ENCODE measurements around the gene BLVRA. TPM values are rescaled to one million over a fixed set of nuclear protein-coding genes. Genes with fewer than 3 reads are reported as not detected.
"Not testable (repeated sequence)": the region's sequence is repeated elsewhere in the genome, so short reads cannot be mapped to it uniquely, and the experiment has no call there.

Gene BLVRA
- polyA plus RNA-seq, 3 donors: 71.9 to 238 (median 199) TPM

- DNase-seq: no peak
- TF ChIP-seq, protein P1, sequence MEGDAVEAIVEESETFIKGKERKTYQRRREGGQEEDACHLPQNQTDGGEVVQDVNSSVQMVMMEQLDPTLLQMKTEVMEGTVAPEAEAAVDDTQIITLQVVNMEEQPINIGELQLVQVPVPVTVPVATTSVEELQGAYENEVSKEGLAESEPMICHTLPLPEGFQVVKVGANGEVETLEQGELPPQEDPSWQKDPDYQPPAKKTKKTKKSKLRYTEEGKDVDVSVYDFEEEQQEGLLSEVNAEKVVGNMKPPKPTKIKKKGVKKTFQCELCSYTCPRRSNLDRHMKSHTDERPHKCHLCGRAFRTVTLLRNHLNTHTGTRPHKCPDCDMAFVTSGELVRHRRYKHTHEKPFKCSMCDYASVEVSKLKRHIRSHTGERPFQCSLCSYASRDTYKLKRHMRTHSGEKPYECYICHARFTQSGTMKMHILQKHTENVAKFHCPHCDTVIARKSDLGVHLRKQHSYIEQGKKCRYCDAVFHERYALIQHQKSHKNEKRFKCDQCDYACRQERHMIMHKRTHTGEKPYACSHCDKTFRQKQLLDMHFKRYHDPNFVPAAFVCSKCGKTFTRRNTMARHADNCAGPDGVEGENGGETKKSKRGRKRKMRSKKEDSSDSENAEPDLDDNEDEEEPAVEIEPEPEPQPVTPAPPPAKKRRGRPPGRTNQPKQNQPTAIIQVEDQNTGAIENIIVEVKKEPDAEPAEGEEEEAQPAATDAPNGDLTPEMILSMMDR (IDR thresholded peaks at IDR 0.05): no peak
- intact Hi-C loops (cut with micrococcal nuclease): no loop called here
- Histone ChIP-seq H3K4me2 (replicated peaks; ENCODE audit: extremely low read depth, low read length, poor library complexity, severe bottlenecking) (no peak overlapping the region), H3K4me1 (ENCODE audit: control insufficient read depth in 1 of 2, insufficient read depth in 2 of 2, low read length in 2 of 2) (peaks cover 6 to 8% of the 10 kb centered on the region in 2 donors), H3K4me3 (replicated peaks in 1 of 3; ENCODE audit: low read depth in 2 of 3, low read length in 3 of 3) (no peak overlapping the region), H2AFZ (ENCODE audit: insufficient read depth, low read depth, low read length, poor library complexity, severe bottlenecking) (no peak overlapping the region), H3K9ac (ENCODE audit: insufficient read depth, low read length, poor library complexity, severe bottlenecking) (no peak overlapping the region), H3K27ac (ENCODE audit: low read depth in 1 of 2, low read length in 2 of 2) (no peak overlapping the region), H3K9me3 (replicated peaks in 1 of 2; ENCODE audit: control insufficient read depth in 1 of 2, insufficient read depth in 1 of 2, low read length in 2 of 2) (no peaks in the 10 kb centered on the region), H4K20me1 (ENCODE audit: insufficient read depth, low read length) (no peaks in the 10 kb centered on the region), H3K36me3 (replicated peaks in 1 of 2; ENCODE audit: control insufficient read depth in 1 of 2, insufficient read depth in 2 of 2, low read length in 2 of 2) (no peaks in the 10 kb centered on the region), H3K79me2 (ENCODE audit: insufficient read depth, low read length) (no peaks in the 10 kb centered on the region), H3K27me3 (ENCODE audit: control insufficient read depth in 2 of 2, insufficient read depth in 2 of 2, low read length in 2 of 2) (peaks cover 0 to 3% of the 10 kb centered on the region in 2 donors)
- Mint-ChIP-seq H3K27me3 (ENCODE audit: low read depth in 3 of 3) (peaks cover 10 to 21% (median 12%) of the 10 kb centered on the region in 3 donors), H3K4me1 (peaks cover 16% of the 10 kb centered on the region), H3K4me3 (peak overlapping the region in 1 of 2 donors; percentile 13), H3K27ac (no peak overlapping the region), H3K9me3 (peaks cover 0 to 3% (median 0%) of the 10 kb centered on the region in 7 donors), H3K36me3 (peaks cover 0 to 1% of the 10 kb centered on the region in 2 donors)
- no CpG with 5 or more reads among the region's 3 CpGs for WGBS (ENCODE audit: insufficient coverage)
Measured at GRCh38 chr7:43815373-43815772, 56.9 kb downstream of the BLVRA start.

DNA sequence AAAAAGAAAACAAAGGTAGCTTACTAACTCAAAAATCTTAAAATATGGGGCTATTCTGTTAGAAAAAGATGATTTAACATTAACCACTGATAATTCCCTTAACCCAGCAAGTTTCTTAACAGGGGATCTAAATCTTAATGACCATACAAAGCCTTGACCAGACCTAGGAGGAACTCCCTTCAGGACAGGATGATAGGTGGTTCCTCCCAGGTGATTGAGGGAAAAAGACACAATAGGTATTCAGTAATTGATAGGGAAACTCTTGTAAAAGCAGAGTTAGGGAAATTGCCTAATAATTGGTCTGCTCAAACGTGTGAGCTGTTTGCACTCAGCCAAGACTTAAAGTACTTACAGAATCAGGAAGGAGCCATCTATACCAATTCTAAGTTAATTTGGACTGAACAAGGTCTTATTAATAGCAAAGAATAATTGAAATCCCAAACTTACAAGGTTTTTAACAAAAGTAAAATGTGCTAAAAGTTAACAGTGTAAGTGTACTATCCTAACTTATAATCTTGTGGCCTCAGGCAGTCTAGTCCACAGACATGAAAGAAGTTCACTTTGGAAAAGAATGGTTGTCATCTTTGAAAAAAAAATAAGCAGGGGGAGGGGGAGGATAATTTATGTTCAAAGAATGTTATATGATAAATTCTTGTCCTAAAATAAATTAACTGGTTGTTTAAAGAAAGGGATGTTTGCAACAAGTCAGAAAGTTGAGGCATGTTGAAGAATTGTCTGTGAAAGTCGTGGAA, 57.7 kb downstream of the BLVRA start:
- intact Hi-C loops (cut with micrococcal nuclease); H3K4me2 ChIP-seq (replicated peaks; ENCODE audit: extremely low read depth, low read length, poor library complexity, severe bottlenecking); DNase-seq; H3K9me3 Mint-ChIP-seq; H3K36me3 Mint-ChIP-seq; H3K27ac ChIP-seq (ENCODE audit: low read depth in 1 of 2, low read length in 2 of 2); H3K4me1 ChIP-seq (ENCODE audit: control insufficient read depth in 1 of 2, insufficient read depth in 2 of 2, low read length in 2 of 2); H3K27me3 ChIP-seq (ENCODE audit: control insufficient read depth in 2 of 2, insufficient read depth in 2 of 2, low read length in 2 of 2); H3K4me3 Mint-ChIP-seq; H4K20me1 ChIP-seq (ENCODE audit: insufficient read depth, low read length); H3K27ac Mint-ChIP-seq; H3K36me3 ChIP-seq (replicated peaks in 1 of 2; ENCODE audit: control insufficient read depth in 1 of 2, insufficient read depth in 2 of 2, low read length in 2 of 2); H3K9ac ChIP-seq (ENCODE audit: insufficient read depth, low read length, poor library complexity, severe bottlenecking); H3K4me3 ChIP-seq (replicated peaks in 1 of 3; ENCODE audit: low read depth in 2 of 3, low read length in 3 of 3); H2AFZ ChIP-seq (ENCODE audit: insufficient read depth, low read depth, low read length, poor library complexity, severe bottlenecking); H3K9me3 ChIP-seq (replicated peaks in 1 of 2; ENCODE audit: control insufficient read depth in 1 of 2, insufficient read depth in 1 of 2, low read length in 2 of 2); H3K79me2 ChIP-seq (ENCODE audit: insufficient read depth, low read length): not testable (repeated sequence)
- Mint-ChIP-seq H3K27me3 (ENCODE audit: low read depth in 3 of 3) (peaks cover 10 to 21% (median 12%) of the 10 kb centered on the region in 3 donors), H3K4me1 (peaks cover 16% of the 10 kb centered on the region)
- WGBS (ENCODE audit: insufficient coverage): 83% methylated on average over 1 of the region's 2 CpGs

- H4K20me1 ChIP-seq (ENCODE audit: insufficient read depth, low read length); H3K9me3 Mint-ChIP-seq; DNase-seq; H3K79me2 ChIP-seq (ENCODE audit: insufficient read depth, low read length); H3K27ac ChIP-seq (ENCODE audit: low read depth in 1 of 2, low read length in 2 of 2); H3K4me3 ChIP-seq (replicated peaks in 1 of 3; ENCODE audit: low read depth in 2 of 3, low read length in 3 of 3); H3K4me3 Mint-ChIP-seq; H3K27me3 ChIP-seq (ENCODE audit: control insufficient read depth in 2 of 2, insufficient read depth in 2 of 2, low read length in 2 of 2); H2AFZ ChIP-seq (ENCODE audit: insufficient read depth, low read depth, low read length, poor library complexity, severe bottlenecking); H3K9ac ChIP-seq (ENCODE audit: insufficient read depth, low read length, poor library complexity, severe bottlenecking); intact Hi-C loops (cut with micrococcal nuclease); H3K4me2 ChIP-seq (replicated peaks; ENCODE audit: extremely low read depth, low read length, poor library complexity, severe bottlenecking); H3K9me3 ChIP-seq (replicated peaks in 1 of 2; ENCODE audit: control insufficient read depth in 1 of 2, insufficient read depth in 1 of 2, low read length in 2 of 2); H3K27me3 Mint-ChIP-seq (ENCODE audit: low read depth in 3 of 3); H3K4me1 ChIP-seq (ENCODE audit: control insufficient read depth in 1 of 2, insufficient read depth in 2 of 2, low read length in 2 of 2); H3K36me3 ChIP-seq (replicated peaks in 1 of 2; ENCODE audit: control insufficient read depth in 1 of 2, insufficient read depth in 2 of 2, low read length in 2 of 2); H3K36me3 Mint-ChIP-seq: not testable (repeated sequence)
- Mint-ChIP-seq H3K27ac (peak overlapping the region in 2 of 7 donors; percentile 31 to 80), H3K4me1 (peaks cover 16% of the 10 kb centered on the region)
- WGBS (ENCODE audit: insufficient coverage): 93% methylated on average over 2 of the region's 7 CpGs
Measured at GRCh38 chr7:43823425-43823824, 64.9 kb downstream of the BLVRA start.

Data from CD14-positive monocyte (primary cell).